Adrenal gland (tissue), 5 donors: ENCODE measurements around the gene TNNT2.

Source experiments
- POLR2A ChIP-seq, 2 donors: fragments of 450-650 bp; IDR thresholded peaks; one replicate each; pipeline ENCODE4 v1.6.1; 2017; ENCODE audit warnings: antibody characterized with exemption in 2 of 2, mild to moderate bottlenecking in 2 of 2, moderate library complexity in 1 of 2
- TF ChIP-seq, protein P1 (sequence below), 6 experiments: fragments of 450-650 bp in 4 of 6; fragments of 200-600 bp in 2 of 6; sonication (generic) in 1 of 6; IDR thresholded peaks; 1 replicate in 5 of 6; 2 replicates in 1 of 6; pipeline versions ENCODE4 v1.5.1 to v1.8.0; 2016 to 2021; ENCODE audit warnings: antibody characterized with exemption in 6 of 6, mild to moderate bottlenecking in 2 of 6, moderate library complexity in 1 of 6
- donor health status: DM: no; HTN: no; CAD: no.

DNA sequence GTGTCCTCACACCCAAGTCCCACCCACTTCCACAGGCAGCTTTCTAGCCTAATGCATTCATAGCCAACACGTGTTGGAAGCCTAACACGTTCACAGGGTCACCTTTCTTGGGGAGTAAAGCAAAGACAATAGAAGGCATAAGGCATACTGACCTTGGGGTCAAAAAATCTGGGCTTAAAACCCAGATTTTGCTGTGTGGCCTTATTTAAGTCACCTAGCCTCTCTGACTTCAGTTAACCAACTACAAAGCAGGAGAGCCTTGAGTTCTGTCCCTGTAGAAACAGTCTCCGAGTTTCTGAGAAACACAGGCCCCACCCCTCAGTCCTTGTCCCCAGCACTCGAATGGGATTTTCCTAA is 1.4 kb downstream of the TNNT2 start:
- TF ChIP-seq, protein P1, sequence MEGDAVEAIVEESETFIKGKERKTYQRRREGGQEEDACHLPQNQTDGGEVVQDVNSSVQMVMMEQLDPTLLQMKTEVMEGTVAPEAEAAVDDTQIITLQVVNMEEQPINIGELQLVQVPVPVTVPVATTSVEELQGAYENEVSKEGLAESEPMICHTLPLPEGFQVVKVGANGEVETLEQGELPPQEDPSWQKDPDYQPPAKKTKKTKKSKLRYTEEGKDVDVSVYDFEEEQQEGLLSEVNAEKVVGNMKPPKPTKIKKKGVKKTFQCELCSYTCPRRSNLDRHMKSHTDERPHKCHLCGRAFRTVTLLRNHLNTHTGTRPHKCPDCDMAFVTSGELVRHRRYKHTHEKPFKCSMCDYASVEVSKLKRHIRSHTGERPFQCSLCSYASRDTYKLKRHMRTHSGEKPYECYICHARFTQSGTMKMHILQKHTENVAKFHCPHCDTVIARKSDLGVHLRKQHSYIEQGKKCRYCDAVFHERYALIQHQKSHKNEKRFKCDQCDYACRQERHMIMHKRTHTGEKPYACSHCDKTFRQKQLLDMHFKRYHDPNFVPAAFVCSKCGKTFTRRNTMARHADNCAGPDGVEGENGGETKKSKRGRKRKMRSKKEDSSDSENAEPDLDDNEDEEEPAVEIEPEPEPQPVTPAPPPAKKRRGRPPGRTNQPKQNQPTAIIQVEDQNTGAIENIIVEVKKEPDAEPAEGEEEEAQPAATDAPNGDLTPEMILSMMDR (IDR thresholded peaks at IDR 0.05), result no peak
- TF ChIP-seq POLR2A (IDR thresholded peaks at IDR 0.05), result no peak
